ENCODE data around the gene ZNF581. TPM values are rescaled to one million over a fixed set of nuclear protein-coding genes. Genes with fewer than 3 reads are reported as not detected.

The ZNF581 gene
- total RNA-seq, 1 experiment from 2014 or later = 65.1 TPM

- WGBS (ENCODE audit: extremely low coverage, insufficient read length, low lambda C conversion rate) = no CpG with 5 or more reads among the region's 25 CpGs
- Histone ChIP-seq H3T11ph (ENCODE audit: low read length) (no peak overlapping the region), H3K56ac (ENCODE audit: insufficient read length, low read depth, low read length) (no peak overlapping the region), H3K27ac (ENCODE audit: insufficient read length, low read depth, low read length) (no peak overlapping the region), H3K79me1 (ENCODE audit: insufficient read depth, low read depth, low read length, poor library complexity, severe bottlenecking) (no peaks in the 10 kb centered on the region), H3K23ac (ENCODE audit: insufficient read length, low read depth, low read length) (no peak overlapping the region), H3K18ac (ENCODE audit: insufficient read length, low read depth, low read length) (no peak overlapping the region), H2BK5ac (ENCODE audit: insufficient read length, low read length) (no peak overlapping the region), H3K23me2 (ENCODE audit: insufficient read length, low read depth, low read length, poor library complexity, severe bottlenecking) (no peaks in the 10 kb centered on the region), H3K79me2 (ENCODE audit: insufficient read depth, low read length) (no peaks in the 10 kb centered on the region), H2BK15ac (ENCODE audit: low read depth, low read length) (no peak overlapping the region), H2AK5ac (ENCODE audit: insufficient read length, low read length) (no peak overlapping the region), H4K8ac (replicated peaks; ENCODE audit: insufficient read length, low read depth, low read length) (no peak overlapping the region), H3K27me3 (ENCODE audit: insufficient read depth, low read length) (no peaks in the 10 kb centered on the region), H2BK12ac (ENCODE audit: insufficient read length, low read depth, low read length) (no peak overlapping the region), H2BK120ac (ENCODE audit: low read depth, low read length, poor library complexity, severe bottlenecking) (no peak overlapping the region), H2AFZ (ENCODE audit: low read length) (no peak overlapping the region), H3K9me3 (ENCODE audit: control insufficient read depth, low read depth, low read length) (no peaks in the 10 kb centered on the region), H2BK20ac (ENCODE audit: low read depth, low read length, poor library complexity, severe bottlenecking) (no peak overlapping the region), H4K5ac (ENCODE audit: insufficient read length, low read depth, low read length) (no peak overlapping the region), H3K4me1 (ENCODE audit: insufficient read depth, low read length) (no peaks in the 10 kb centered on the region), H3K14ac (ENCODE audit: insufficient read depth, low read length) (no peak overlapping the region), H4K91ac (ENCODE audit: insufficient read length, low read depth, low read length) (no peak overlapping the region), H3K9ac (ENCODE audit: extremely low read depth, insufficient read length, low read length) (no peak overlapping the region), H3K4me2 (ENCODE audit: insufficient read depth, insufficient read length, low read length) (no peak overlapping the region), H3K4ac (ENCODE audit: low read depth, low read length) (no peak overlapping the region), H4K20me1 (ENCODE audit: control insufficient read depth, insufficient read depth, insufficient read length) (no peaks in the 10 kb centered on the region)
- H3K27me3 Mint-ChIP-seq (ENCODE audit: low read depth) = no peaks in the 10 kb centered on the region
- no peak overlapping the region for H3K4me3 Mint-ChIP-seq
- no peaks in the 10 kb centered on the region; a peak in 1 of 5 replicates for H3K9me3 Mint-ChIP-seq
- no peak for TF ChIP-seq CTCF (conservative IDR thresholded peaks at IDR 0.05)
- H3K36me3 Mint-ChIP-seq (ENCODE audit: insufficient read depth in 1 of 3, low read depth in 3 of 3) = peaks cover 24 to 63% (median 54%) of the 10 kb centered on the region in 3 experiments
- no peak for DNase-seq
- no peaks in the 10 kb centered on the region for H3K4me1 Mint-ChIP-seq
- peak overlapping the region in 1 of 3 experiments; percentile 22; a peak in 1 of 7 replicates for H3K27ac Mint-ChIP-seq
These were observed 46.8 kb downstream of the ZNF581 start for GRCh38 chr19:55690109-55690768.

All from H9 (cell line).